GM23338 (cell line): ENCODE measurements around the gene GET4.

Experiments used
- CTCF ChIP-seq, 2 experiments: fragments of 200-600 bp in 1 of 2; sonication (generic) in 1 of 2; conservative IDR thresholded peaks; 2 replicates each; pipeline versions ENCODE4 v1.5.1 to v1.6.1; 2016 to 2017; ENCODE audit warnings: antibody characterized with exemption in 2 of 2, low read depth in 2 of 2, mild to moderate bottlenecking in 2 of 2, moderate library complexity in 1 of 2
- TF ChIP-seq, protein P1 (sequence below): IDR thresholded peaks from one replicate; pipeline ENCODE4 v1.6.1; 2018; ENCODE audit warnings: antibody characterized with exemption; ENCODE audit not compliant: unreplicated experiment

DNA sequence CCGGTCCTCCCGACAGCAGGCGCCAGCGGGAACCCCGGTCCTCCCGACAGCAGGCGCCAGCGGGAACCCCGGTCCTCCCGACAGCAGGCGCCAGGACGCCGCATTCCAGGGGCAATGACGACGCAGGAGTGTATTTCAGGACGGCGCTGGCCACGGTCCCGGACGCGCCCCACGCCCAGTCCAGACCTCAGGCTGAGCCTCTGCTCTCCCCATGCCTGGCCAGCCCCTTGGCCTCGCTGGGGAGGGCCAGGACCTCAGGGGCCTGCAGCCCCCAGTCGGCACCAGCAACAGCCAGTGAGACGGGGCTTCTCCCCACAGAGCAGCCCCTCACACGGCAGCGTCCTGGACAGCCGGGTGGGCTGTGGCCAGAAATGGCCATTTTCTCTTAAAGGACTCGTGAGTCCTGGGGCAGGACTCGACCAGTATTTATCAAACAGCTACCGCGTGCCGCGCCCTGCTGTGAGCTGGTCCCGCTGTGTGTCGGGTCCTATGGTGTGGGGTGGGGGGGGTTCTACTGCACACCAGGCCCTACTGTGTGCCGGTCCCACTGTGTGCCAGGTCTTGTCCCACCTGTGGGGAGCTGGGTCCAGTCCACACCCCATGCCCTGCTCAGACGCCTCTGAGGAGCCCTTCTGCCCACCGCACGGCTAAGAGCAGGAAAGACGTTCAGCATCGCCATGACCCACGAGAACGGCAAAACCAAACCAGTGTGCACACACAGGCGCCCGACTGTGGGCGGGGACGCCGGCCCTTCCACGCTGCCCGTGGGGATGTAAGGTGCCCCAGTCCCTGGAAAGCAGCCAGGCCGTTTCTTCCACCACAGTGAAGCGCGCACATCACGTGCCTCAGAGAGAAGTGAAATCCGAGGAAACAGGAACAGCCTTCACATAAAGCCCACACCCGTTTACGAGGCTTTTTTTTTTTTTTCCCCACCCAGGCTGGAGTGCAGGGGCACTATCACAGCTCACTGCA lies 33.3 kb downstream of the GET4 start:
- TF ChIP-seq, protein P1, sequence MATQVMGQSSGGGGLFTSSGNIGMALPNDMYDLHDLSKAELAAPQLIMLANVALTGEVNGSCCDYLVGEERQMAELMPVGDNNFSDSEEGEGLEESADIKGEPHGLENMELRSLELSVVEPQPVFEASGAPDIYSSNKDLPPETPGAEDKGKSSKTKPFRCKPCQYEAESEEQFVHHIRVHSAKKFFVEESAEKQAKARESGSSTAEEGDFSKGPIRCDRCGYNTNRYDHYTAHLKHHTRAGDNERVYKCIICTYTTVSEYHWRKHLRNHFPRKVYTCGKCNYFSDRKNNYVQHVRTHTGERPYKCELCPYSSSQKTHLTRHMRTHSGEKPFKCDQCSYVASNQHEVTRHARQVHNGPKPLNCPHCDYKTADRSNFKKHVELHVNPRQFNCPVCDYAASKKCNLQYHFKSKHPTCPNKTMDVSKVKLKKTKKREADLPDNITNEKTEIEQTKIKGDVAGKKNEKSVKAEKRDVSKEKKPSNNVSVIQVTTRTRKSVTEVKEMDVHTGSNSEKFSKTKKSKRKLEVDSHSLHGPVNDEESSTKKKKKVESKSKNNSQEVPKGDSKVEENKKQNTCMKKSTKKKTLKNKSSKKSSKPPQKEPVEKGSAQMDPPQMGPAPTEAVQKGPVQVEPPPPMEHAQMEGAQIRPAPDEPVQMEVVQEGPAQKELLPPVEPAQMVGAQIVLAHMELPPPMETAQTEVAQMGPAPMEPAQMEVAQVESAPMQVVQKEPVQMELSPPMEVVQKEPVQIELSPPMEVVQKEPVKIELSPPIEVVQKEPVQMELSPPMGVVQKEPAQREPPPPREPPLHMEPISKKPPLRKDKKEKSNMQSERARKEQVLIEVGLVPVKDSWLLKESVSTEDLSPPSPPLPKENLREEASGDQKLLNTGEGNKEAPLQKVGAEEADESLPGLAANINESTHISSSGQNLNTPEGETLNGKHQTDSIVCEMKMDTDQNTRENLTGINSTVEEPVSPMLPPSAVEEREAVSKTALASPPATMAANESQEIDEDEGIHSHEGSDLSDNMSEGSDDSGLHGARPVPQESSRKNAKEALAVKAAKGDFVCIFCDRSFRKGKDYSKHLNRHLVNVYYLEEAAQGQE = no peak
- TF ChIP-seq CTCF (conservative IDR thresholded peaks at IDR 0.05; ENCODE audit: low read depth in 2 of 2) = no peak
